Common myeloid progenitor, CD34-positive (primary cell): Measurements from ENCODE around the gene CLTC.
A peak's percentile ranks its signal among the peaks of the same experiment; 100 is the strongest.

Source experiments
- CTCF ChIA-PET: fragments of 350-600 bp; sonication (Branson Sonifier 250); formaldehyde crosslinking; loops from one replicate; lab custom pipeline; 2021; ENCODE audit warnings: antibody characterized with exemption; lab: Charles Lee
- POLR2A ChIA-PET: fragments of 350-600 bp; sonication (Branson Sonifier 250); formaldehyde crosslinking; loops from one replicate; lab custom pipeline; 2021; ENCODE audit warnings: antibody characterized with exemption; lab: Charles Lee
- DNase-seq, 3 donors: peaks; one replicate each; pipeline versions ENCODE4 v3.0.0 to v3.0.0-alpha.2; 2013
- H3K27ac ChIP-seq, 2 experiments: 1 replicate in 1 of 2; 2 replicates in 1 of 2; pipeline ENCODE4 v1.7.0; 2013; ENCODE audit warnings: inconsistent platforms in 2 of 2, low read length in 2 of 2, mild to moderate bottlenecking in 2 of 2, low read depth in 1 of 2, moderate library complexity in 1 of 2; ENCODE audit not compliant: severe bottlenecking in 2 of 2, insufficient read depth in 1 of 2, poor library complexity in 1 of 2
- H3K27me3 ChIP-seq, 5 experiments: replicated peaks in 2 of 5; 1 replicate in 3 of 5; 2 replicates in 2 of 5; pipeline versions ENCODE4 v1.6.1 to v1.7.0; 2013; ENCODE audit warnings: low read length in 4 of 5, mild to moderate bottlenecking in 2 of 5, moderate library complexity in 2 of 5, inconsistent platforms in 1 of 5; ENCODE audit not compliant: insufficient read depth in 5 of 5, control insufficient read depth in 4 of 5
- H3K36me3 ChIP-seq, 4 experiments: 1 replicate in 2 of 4; 2 replicates in 2 of 4; pipeline versions ENCODE4 v1.6.1 to v1.7.0; 2013; ENCODE audit warnings: low read length in 3 of 4, control low read depth in 1 of 4, mild to moderate bottlenecking in 1 of 4; ENCODE audit not compliant: control insufficient read depth in 4 of 4, insufficient read depth in 4 of 4
- H3K4me1 ChIP-seq, 4 experiments: 1 replicate in 3 of 4; 2 replicates in 1 of 4; pipeline versions ENCODE4 v1.6.1 to v1.7.1; 2013; ENCODE audit warnings: low read length in 3 of 4, mild to moderate bottlenecking in 3 of 4, control low read depth in 1 of 4, inconsistent platforms in 1 of 4, moderate library complexity in 1 of 4; ENCODE audit not compliant: control insufficient read depth in 4 of 4, insufficient read depth in 4 of 4; ENCODE audit errors: control extremely low read depth in 1 of 4
- H3K4me3 ChIP-seq, 7 experiments: 1 replicate in 4 of 7; 2 replicates in 3 of 7; pipeline versions ENCODE4 v1.5.1 to v1.7.0; 2013; ENCODE audit warnings: mild to moderate bottlenecking in 7 of 7, low read length in 6 of 7, moderate library complexity in 6 of 7, inconsistent platforms in 2 of 7, low read depth in 2 of 7, control low read depth in 1 of 7; ENCODE audit not compliant: insufficient read depth in 4 of 7, control insufficient read depth in 1 of 7; ENCODE audit errors: extremely low read depth in 1 of 7
- H3K9me3 ChIP-seq, 5 experiments: 1 replicate in 4 of 5; 2 replicates in 1 of 5; pipeline versions ENCODE4 v1.6.1 to v1.7.1; 2013; ENCODE audit warnings: low read length in 4 of 5, mild to moderate bottlenecking in 2 of 5, inconsistent platforms in 1 of 5, low read depth in 1 of 5, moderate library complexity in 1 of 5; ENCODE audit not compliant: control insufficient read depth in 4 of 5, insufficient read depth in 2 of 5; ENCODE audit errors: control extremely low read depth in 1 of 5
- WGBS: methylation state at CpG from one replicate; pipeline ENCODE4 v1.1.5; 2013; ENCODE audit not compliant: insufficient coverage; 5-methylcytosine and 5-hydroxymethylcytosine counted together

CLTC gene

GRCh38 chr17:59698143-59698542 lies 78.4 kb downstream of the CLTC start:
- Histone ChIP-seq H3K36me3 (peaks cover 22 to 79% (median 66%) of the 10 kb centered on the region in 4 experiments), H3K4me1 (peaks cover 0 to 4% (median 0%) of the 10 kb centered on the region in 4 experiments), H3K4me3 (no peak overlapping the region), H3K27ac (no peak overlapping the region), H3K9me3 (no peaks in the 10 kb centered on the region), H3K27me3 (no peaks in the 10 kb centered on the region)
- no peak for DNase-seq
- ChIA-PET POLR2A (no interaction called here), CTCF (no interaction called here)
- no CpG with 5 or more reads among the region's 4 CpGs for WGBS

- 94% methylated on average over 6 of the region's 7 CpGs for WGBS
- ChIA-PET POLR2A (interaction anchor here (0.6 kb wide), 1 partner anchor 38 kb away, joined by 4 read pairs; no protein-coding TSS in a partner anchor), CTCF (interaction anchor here (1.0 to 1.3 kb wide), 2 partner anchors 11 to 47 kb away, joined by 3 to 4 read pairs; no protein-coding TSS in a partner anchor)
- no peak for DNase-seq
- Histone ChIP-seq H3K4me1 (peaks cover 0 to 5% (median 0%) of the 10 kb centered on the region in 4 experiments), H3K27me3 (no peaks in the 10 kb centered on the region), H3K27ac (no peak overlapping the region), H3K36me3 (peaks cover 19 to 73% (median 59%) of the 10 kb centered on the region in 4 experiments), H3K4me3 (no peak overlapping the region), H3K9me3 (no peaks in the 10 kb centered on the region)
Measured at GRCh38 chr17:59699218-59699617, 79.5 kb downstream of the CLTC start.

GRCh38 chr17:59699786-59700185 lies 80.1 kb downstream of the CLTC start:
- ChIA-PET CTCF (interaction anchor here (1.0 to 1.3 kb wide), 2 partner anchors 12 to 46 kb away, joined by 3 to 4 read pairs; no protein-coding TSS in a partner anchor), POLR2A (interaction anchor here (0.6 kb wide), 1 partner anchor 38 kb away, joined by 4 read pairs; no protein-coding TSS in a partner anchor)
- peaks cover 15 to 70% (median 54%) of the 10 kb centered on the region in 4 experiments for H3K36me3 ChIP-seq
- H3K9me3 ChIP-seq = no peaks in the 10 kb centered on the region
- no peak overlapping the region for H3K4me3 ChIP-seq
- H3K4me1 ChIP-seq = peaks cover 0 to 9% (median 2%) of the 10 kb centered on the region in 4 experiments
- WGBS = 100% methylated on average over 5 of the region's 6 CpGs
- DNase-seq = no peak
- H3K27ac ChIP-seq = no peak overlapping the region
- H3K27me3 ChIP-seq = no peaks in the 10 kb centered on the region

DNA sequence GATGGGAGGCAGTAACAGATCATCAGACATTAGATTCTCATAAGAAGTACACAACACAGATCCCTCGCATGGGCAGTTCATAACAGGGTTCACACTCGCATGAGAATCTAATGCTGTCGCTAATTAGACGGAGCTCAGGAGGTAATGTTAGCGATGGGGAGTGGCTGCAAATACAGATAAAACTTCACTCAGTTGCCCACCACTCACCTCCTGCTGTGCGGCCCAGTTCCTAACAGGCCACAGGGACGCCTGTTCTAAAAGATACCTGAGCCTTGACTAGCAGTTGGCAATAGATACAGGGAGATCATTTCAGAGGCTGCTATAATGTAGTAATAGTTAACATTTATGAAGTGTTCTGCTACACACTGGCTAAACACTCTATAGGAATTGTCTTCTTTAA lies 82.6 kb downstream of the CLTC start:
- peak in 1 of 3 donors; percentile 54 for DNase-seq
- Histone ChIP-seq H3K36me3 (peaks cover 9 to 46% (median 31%) of the 10 kb centered on the region in 4 experiments), H3K9me3 (no peaks in the 10 kb centered on the region), H3K27ac (peak overlapping the region in 1 of 2 experiments; percentile 18), H3K27me3 (no peaks in the 10 kb centered on the region), H3K4me1 (peaks cover 3 to 25% (median 17%) of the 10 kb centered on the region in 4 experiments), H3K4me3 (no peak overlapping the region)
- 100% methylated on average over 6 of the region's 7 CpGs for WGBS
- POLR2A ChIA-PET = interaction anchor here (0.5 kb wide), 1 partner anchor 37 kb away, joined by 3 read pairs; no protein-coding TSS in a partner anchor
- CTCF ChIA-PET = interaction anchor here (0.9 to 1.9 kb wide), 2 partner anchors 12 to 14 kb away, joined by 3 to 4 read pairs; no protein-coding TSS in a partner anchor

DNA sequence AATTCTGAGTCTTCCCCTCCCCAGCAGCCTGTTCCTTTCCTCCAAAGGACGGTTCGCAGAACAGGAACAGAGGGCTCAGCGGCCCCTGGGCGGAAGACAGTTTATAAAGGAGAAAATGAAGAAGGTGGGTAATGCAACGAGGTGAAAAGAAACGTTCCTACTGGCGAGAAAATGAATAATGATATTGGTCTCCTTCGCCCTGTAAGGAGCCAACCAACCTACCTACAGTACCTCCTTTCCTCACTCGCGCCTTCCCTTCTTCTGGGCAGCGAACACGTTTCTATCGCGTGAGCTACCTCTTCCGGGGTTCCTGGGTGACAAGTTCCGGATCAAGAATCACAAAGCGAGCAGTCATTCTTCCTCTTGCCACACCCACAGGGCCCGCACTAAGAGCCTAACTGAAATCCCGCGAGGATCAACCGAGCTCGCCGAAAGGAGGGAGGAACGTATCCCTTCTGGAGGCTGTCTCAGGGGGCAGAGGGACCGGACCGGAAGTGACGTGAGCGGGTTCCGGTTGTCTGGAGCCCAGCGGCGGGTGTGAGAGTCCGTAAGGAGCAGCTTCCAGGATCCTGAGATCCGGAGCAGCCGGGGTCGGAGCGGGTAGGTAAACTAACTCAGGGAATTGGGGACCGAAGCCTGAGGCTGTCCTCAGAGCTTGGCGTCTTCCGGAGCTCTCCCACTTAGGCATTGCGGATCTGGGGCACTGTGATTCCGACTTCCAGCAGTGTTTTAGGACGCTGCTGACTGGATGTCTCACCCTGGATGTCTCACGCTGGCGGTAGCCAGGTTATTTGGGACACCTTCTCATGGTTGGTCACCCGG lies 87.7 kb downstream of the CLTC start, which contains the start of the genes PTRH2 and VMP1:
PTRH2 (minus strand) TSS at position 282 of the 822 bp plus-strand sequence. CDS start 9,452 bp downstream, outside the sequence.
VMP1 (plus strand) TSS at position 506 of the 822 bp plus-strand sequence. CDS start 23,793 bp downstream, outside the sequence.
- H3K27ac ChIP-seq = peak within 1 kb of the TSS; percentile 97 to 98
- H3K36me3 ChIP-seq = peaks cover 0 to 14% (median 4%) of the 10 kb centered on the region in 4 experiments
- no peaks in the 10 kb centered on the region for H3K27me3 ChIP-seq
- 0% methylated on average over 33 of the region's 45 CpGs for WGBS
- DNase-seq = peak; percentile 99
- POLR2A ChIA-PET = interaction anchor here (0.7 to 1.4 kb wide), 4 partner anchors 16 to 152 kb away, joined by 3 to 4 read pairs (median 4); no protein-coding TSS in a partner anchor
- H3K4me1 ChIP-seq = peaks cover 17 to 43% (median 30%) of the 10 kb centered on the region in 4 experiments
- H3K9me3 ChIP-seq = no peaks in the 10 kb centered on the region
- CTCF ChIA-PET = interaction anchor here (0.6 to 1.1 kb wide), 2 partner anchors 9 to 397 kb away, joined by 3 read pairs; no protein-coding TSS in a partner anchor
- H3K4me3 ChIP-seq = peak within 1 kb of the TSS; percentile 67 to 100 (median 96)

DNA sequence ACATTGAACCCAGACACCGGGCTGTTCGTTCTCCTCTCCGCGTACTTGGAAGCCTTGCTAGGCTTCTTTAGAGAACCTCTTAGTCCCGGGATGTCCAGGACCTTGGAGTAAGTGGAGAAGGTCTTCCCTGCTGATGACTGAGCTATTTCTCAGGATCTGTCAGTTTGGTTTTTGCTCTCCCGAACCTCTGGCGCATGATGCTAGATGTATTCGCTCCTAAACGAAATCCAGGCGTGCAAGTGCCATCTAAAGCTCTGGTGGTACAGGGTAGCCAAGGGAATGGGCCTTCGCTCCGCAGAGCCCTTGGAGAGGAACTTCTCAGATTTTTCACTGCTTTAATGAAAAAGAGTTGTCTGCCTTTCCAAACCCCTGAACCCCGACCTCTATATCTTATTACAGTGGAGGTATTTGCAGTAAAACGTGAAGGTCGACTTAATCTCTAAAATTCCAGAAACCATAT lies 88.3 kb downstream of the CLTC start:
- H3K27ac ChIP-seq = peak overlapping the region; percentile 97 to 98
- H3K36me3 ChIP-seq = peaks cover 0 to 8% (median 3%) of the 10 kb centered on the region in 4 experiments
- H3K4me1 ChIP-seq = peaks cover 17 to 44% (median 35%) of the 10 kb centered on the region in 4 experiments
- no peaks in the 10 kb centered on the region for H3K9me3 ChIP-seq
- POLR2A ChIA-PET = interaction anchor here (0.8 to 1.4 kb wide), 2 partner anchors 15 to 151 kb away, joined by 3 read pairs; no protein-coding TSS in a partner anchor
- no peaks in the 10 kb centered on the region for H3K27me3 ChIP-seq
- DNase-seq = peak in 2 of 3 donors; percentile 40 to 45
- peak overlapping the region; percentile 67 to 100 (median 96) for H3K4me3 ChIP-seq
- CTCF ChIA-PET = interaction anchor here (1.1 to 1.3 kb wide), 2 partner anchors 8 to 40 kb away, joined by 3 read pairs; no protein-coding TSS in a partner anchor
- WGBS = 3% methylated on average over 7 of the region's 15 CpGs
